Pancreas (tissue), 10 donors: Measurements from ENCODE around the gene BACE2. TPM values are rescaled to one million over a fixed set of nuclear protein-coding genes. Genes with fewer than 3 reads are reported as not detected.

ENCODE experiments used
- ATAC-seq, 4 donors: fragments of 200-7000 bp; cut with Tn5 transposase; one replicate each; pipeline versions ENCODE4 v1.8.0 to v1.9.1; 2020; ENCODE audit warnings: mild to moderate bottlenecking in 4 of 4, moderate library complexity in 4 of 4
- DNase-seq, 6 donors: peaks; one replicate each; pipeline ENCODE4 v3.0.0-alpha.2; 2020
- FAIRE-seq: peaks from 2 replicates; lab custom pipeline; 2012; peaks lifted over from hg19 to GRCh38; lab: Jason Lieb, UNC
- H3K27ac ChIP-seq, 4 donors: fragments of 200-600 bp; sonication (generic); 1 replicate in 3 of 4; 2 replicates in 1 of 4; pipeline versions ENCODE4 v1.5.0 to v1.8.0; 2020
- H3K27me3 ChIP-seq, 4 donors: fragments of 200-600 bp; one replicate each; pipeline ENCODE4 v1.8.0; 2021
- H3K36me3 ChIP-seq, 3 donors: fragments of 200-600 bp; sonication (generic) in 1 of 3; one replicate each; pipeline versions ENCODE4 v1.5.0 to v1.8.0; 2020 to 2021
- H3K4me1 ChIP-seq, 3 donors: fragments of 200-600 bp; one replicate each; pipeline ENCODE4 v1.8.0; 2021
- H3K4me3 ChIP-seq, 4 donors: fragments of 200-600 bp; sonication (generic) in 2 of 4; one replicate each; pipeline versions ENCODE4 v1.5.0 to v1.8.0; 2020 to 2021
- H3K9me3 ChIP-seq, 4 donors: fragments of 200-600 bp; one replicate each; pipeline ENCODE4 v1.8.0; 2021
- WGBS, 2 donors: extraction: QIAGEN DNeasy Blood & Tissue Kit; methylation state at CpG; one replicate each; pipeline ENCODE4 v1.1.7; 2013; 5-methylcytosine and 5-hydroxymethylcytosine counted together
- intact Hi-C, 3 donors: fragments of 100-400 bp; cut with DNase I; formaldehyde crosslinking; loops; one replicate each; pipeline versions ENCODE4 v1.11.1 to v1.14.2; 2022
- polyA plus RNA-seq, 2 donors: library from polyadenylated mRNA; stranded (reverse); fragments of 200-250 nt; gene quantifications; one replicate each; pipeline ENCODE4 v1.2.3, GENCODE V29; 2013
- total RNA-seq, 6 donors: library from RNA; stranded (reverse); fragmentation: NEBNext Ultra II Directional in 4 of 6; extraction: Animal tissue kit (Norgen Biotek cat#: 25700) in 4 of 6; gene quantifications; one replicate each; pipeline versions ENCODE4 v1.2.1 to v1.2.4, GENCODE V29; 2021 to 2023
- TF ChIP-seq, protein P1 (sequence below), 4 donors: fragments of 200-600 bp; sonication (generic) in 3 of 4; IDR thresholded peaks; one replicate each; pipeline versions ENCODE4 v1.5.0 to v1.8.0; 2021; ENCODE audit warnings: antibody characterized with exemption in 4 of 4
- donor health status: healthy with polysubstance abuse.
- donor health status: DM: no; HTN: no; CAD: no; lungs with moderate emphysema.
- donor health status: DM: no; HTN: no; CAD: no.
- donor health status: control.
- donor health status: control.
- donor health status: Bipolar disorder and iron deficiency.
- donor health status: DM: yes; HTN: yes; CAD: no.
- donor health status: DM: no; HTN: no; CAD: no.
- donor health status: DM: no; HTN: no; CAD: no.
- donor health status: DM: yes; HTN: yes; CAD: no.

The BACE2 gene
- total and polyA plus RNA-seq, 8 donors, result 14.4 to 85.6 (median 42.9) TPM

DNA sequence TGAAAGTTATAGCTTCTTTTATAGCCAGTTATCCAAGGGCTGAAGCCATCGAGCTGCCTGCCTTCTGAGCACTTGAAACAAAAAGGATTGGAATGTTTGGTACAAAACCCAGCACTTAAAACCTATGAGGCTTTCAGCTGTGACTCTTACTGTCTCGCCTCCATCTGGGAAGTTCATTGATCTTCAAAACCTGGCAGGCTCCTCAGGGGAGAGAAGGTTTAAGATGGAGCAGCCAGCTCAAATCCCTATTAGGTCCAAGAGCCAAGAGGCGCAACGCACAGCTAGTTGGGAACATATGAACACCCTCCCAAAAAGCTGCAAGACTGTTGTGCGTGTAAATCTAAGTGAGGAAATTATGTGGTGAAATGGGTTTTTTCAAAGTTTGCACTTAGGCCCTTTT, 33.4 kb downstream of the BACE2 start:
- FAIRE-seq, result no peak
- peaks cover 0 to 7% (median 7%) of the 10 kb centered on the region in 3 donors for H3K4me1 ChIP-seq

DNA sequence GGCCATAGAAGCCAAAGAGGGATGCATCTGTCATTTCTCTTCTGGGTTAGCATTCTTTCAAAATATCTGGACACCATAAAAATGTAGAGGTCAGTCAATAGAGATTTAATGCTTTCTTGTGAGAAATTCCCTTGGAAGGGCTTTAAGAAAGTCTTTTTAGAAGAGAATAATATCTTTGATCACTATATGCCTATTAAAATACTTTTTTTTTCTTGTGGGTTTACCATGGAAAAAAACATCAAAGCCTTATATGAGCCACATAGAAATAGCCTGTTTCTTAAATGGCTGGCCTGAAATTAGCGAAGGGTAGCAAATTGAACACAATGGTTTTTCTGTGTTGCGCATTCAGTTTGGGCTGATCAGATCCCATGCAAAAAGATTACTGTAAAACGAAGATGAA, 36.8 kb downstream of the BACE2 start:
- WGBS, 2 donors, result 70 to 89% methylated on average over 3 of the region's 3 CpGs
- Histone ChIP-seq H3K4me3 (no peak overlapping the region), H3K27ac (no peak overlapping the region), H3K9me3 (no peaks in the 10 kb centered on the region), H3K36me3 (no peaks in the 10 kb centered on the region), H3K4me1 (peaks cover 0 to 4% (median 0%) of the 10 kb centered on the region in 3 donors), H3K27me3 (no peaks in the 10 kb centered on the region)
- DNase-seq (no peak), ATAC-seq (no peak), FAIRE-seq (no peak)
- TF ChIP-seq, protein P1, sequence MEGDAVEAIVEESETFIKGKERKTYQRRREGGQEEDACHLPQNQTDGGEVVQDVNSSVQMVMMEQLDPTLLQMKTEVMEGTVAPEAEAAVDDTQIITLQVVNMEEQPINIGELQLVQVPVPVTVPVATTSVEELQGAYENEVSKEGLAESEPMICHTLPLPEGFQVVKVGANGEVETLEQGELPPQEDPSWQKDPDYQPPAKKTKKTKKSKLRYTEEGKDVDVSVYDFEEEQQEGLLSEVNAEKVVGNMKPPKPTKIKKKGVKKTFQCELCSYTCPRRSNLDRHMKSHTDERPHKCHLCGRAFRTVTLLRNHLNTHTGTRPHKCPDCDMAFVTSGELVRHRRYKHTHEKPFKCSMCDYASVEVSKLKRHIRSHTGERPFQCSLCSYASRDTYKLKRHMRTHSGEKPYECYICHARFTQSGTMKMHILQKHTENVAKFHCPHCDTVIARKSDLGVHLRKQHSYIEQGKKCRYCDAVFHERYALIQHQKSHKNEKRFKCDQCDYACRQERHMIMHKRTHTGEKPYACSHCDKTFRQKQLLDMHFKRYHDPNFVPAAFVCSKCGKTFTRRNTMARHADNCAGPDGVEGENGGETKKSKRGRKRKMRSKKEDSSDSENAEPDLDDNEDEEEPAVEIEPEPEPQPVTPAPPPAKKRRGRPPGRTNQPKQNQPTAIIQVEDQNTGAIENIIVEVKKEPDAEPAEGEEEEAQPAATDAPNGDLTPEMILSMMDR (IDR thresholded peaks at IDR 0.05), result no peak
- intact Hi-C loops, result no loop called here

More for the DNA sequence above, 33.4 kb downstream of the BACE2 start:
- intact Hi-C loops, result no loop called here
- no peaks in the 10 kb centered on the region for H3K9me3 ChIP-seq
- DNase-seq, result no peak
- no peaks in the 10 kb centered on the region for H3K36me3 ChIP-seq
- no peak overlapping the region for H3K27ac ChIP-seq
- no peaks in the 10 kb centered on the region for H3K27me3 ChIP-seq
- ATAC-seq, result no peak
- 89 to 93% methylated on average over 5 of the region's 5 CpGs for WGBS, 2 donors
- TF ChIP-seq, protein P1 (IDR thresholded peaks at IDR 0.05), result no peak
- H3K4me3 ChIP-seq, result no peak overlapping the region

DNA sequence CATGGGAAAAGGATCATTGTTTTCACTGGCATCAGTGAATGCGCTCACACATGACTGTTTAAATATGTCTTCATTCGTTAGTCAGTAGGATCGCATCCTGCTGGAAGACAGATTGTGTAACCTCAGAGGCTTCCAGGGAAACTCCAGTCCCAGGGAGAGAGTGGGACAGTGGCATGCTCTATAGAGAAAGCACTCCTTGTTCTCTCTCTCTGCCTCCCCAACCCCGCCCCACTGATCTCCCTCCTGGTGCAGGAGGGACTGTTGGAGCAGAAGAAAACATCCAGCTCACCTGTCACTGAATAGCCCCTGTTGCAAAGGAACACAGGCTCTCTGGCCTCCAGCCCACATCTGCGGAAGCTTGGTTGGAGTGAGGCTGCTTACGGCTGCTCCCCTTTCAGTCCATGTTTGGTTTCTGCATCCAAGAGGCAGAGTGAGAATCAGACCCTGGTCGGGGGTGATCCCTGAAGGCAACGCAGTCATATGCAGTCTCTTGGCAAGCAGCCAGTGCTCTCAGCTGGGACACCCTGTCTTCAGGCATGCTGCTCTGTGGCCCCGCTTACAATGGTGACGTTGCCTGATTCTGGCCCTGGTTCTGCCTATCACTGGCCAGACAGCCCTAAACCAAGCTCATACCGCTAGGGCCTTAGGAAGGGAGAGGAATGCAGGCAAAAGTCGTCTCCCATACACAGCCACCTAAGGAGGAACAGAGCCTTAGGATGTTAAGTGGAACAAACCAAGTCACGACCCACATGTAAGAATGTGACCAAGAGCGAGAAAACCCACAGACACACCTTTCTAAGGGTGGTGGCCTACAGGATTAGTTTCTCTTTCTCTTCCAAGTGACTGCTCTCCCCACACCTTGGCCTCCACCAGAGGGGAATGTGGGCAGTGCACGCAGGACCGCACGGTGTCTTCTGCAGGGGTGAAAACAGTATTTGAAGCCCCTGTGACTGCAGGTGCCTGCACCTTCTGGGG, 39.7 kb downstream of the BACE2 start:
- no peak overlapping the region for H3K4me3 ChIP-seq
- no peaks in the 10 kb centered on the region for H3K27me3 ChIP-seq
- FAIRE-seq (no peak), ATAC-seq (peak; percentile 66 to 86 (median 76)), DNase-seq (peak in 4 of 6 donors; percentile 48 to 66 (median 56))
- intact Hi-C loops, result no loop called here
- H3K4me1 ChIP-seq, result peaks cover 0 to 4% (median 0%) of the 10 kb centered on the region in 3 donors
- TF ChIP-seq, protein P1 (IDR thresholded peaks at IDR 0.05), result no peak
- H3K36me3 ChIP-seq, result no peaks in the 10 kb centered on the region
- H3K9me3 ChIP-seq, result no peaks in the 10 kb centered on the region
- peak overlapping the region in 3 of 4 donors; percentile 46 to 73 (median 65) for H3K27ac ChIP-seq
- whole genome bisulfite sequencing, 2 donors, result 66 to 67% methylated on average over 17 of the region's 17 CpGs

DNA sequence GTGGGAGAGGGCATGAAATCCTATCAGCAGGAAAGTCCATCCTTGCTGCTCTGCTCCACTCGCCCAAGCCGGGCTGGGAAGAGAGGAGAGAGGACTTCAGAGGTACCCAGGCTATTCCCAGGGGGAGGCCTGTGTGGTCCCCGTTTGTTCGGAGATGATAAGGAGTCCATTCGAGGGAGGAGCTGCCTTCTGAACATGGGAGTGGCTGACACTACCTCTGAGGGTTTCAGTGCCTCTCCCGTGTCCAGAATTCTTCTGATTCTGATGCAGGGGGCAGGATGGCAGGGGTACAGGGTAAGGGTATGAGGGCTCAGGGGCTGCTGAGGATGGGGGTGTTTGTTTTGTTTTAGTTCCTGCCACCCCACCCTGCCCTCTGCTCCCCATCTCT, 40.4 kb downstream of the BACE2 start:
- Histone ChIP-seq H3K36me3 (no peaks in the 10 kb centered on the region), H3K27me3 (no peaks in the 10 kb centered on the region), H3K4me1 (peaks cover 0 to 4% (median 0%) of the 10 kb centered on the region in 3 donors), H3K9me3 (no peaks in the 10 kb centered on the region), H3K27ac (peak overlapping the region in 3 of 4 donors; percentile 46 to 73 (median 65)), H3K4me3 (no peak overlapping the region)
- no peak for DNase-seq
- TF ChIP-seq, protein P1 (IDR thresholded peaks at IDR 0.05), result no peak
- 55 to 70% methylated on average over 6 of the region's 6 CpGs for WGBS, 2 donors
- no peak for ATAC-seq
- intact Hi-C loops, result no loop called here
- FAIRE-seq, result no peak
